ENCODE data around the gene TOMM20. TPM values are rescaled to one million over a fixed set of nuclear protein-coding genes. Genes with fewer than 3 reads are reported as not detected.
A peak's percentile ranks its signal among the peaks of the same experiment; 100 is the strongest.
"Not testable (repeated sequence)": the region's sequence is repeated elsewhere in the genome, so short reads cannot be mapped to it uniquely, and the experiment has no call there.

TOMM20 gene
- total RNA-seq, 1 experiment from 2014 or later: 184 TPM

DNA sequence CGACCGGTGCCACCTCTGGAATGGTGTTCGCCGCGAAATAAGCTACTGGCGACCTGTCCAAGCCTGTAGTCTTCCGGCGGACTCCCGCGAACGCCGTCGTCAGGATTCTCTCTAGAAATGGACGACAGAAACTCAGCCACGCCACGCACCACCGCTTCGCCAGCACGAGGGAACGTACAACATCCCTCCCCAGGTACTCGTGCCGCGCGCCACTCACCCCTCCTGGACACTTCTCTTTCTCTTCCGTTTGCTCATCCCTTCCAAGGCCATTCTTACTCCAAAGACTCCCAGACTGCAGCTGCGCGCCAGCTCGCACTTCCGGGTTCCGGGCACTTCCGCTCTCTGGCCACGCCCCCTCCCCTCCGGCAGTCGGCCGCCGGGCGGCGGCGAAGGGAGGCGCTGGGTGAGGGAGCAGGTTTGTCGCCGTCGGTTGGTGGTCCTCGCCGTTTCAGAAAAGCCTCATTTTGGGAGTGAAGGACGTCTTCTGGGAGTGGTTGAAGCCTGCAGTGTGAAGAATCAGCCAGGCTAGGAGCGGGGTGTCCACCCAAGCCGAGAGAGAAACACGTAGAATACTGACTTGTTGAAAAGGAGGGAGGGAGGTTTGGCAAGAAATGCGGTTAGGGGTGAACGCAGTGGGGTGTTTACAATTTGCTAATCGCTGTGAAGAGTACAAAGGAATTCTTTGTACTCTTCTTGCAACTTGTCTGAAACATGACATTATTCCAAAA is 32.5 kb upstream of the TOMM20 start, which contains the start of gene RBM34 (continued):
- TF ChIP-seq, protein P1, sequence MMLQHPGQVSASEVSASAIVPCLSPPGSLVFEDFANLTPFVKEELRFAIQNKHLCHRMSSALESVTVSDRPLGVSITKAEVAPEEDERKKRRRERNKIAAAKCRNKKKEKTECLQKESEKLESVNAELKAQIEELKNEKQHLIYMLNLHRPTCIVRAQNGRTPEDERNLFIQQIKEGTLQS (IDR thresholded peaks at IDR 0.05): no peak
- TF ChIP-seq POLR2AphosphoS5 (IDR thresholded peaks at IDR 0.05; ENCODE audit: low read depth, low read length): peak; percentile 99
- TF ChIP-seq YY1 (IDR thresholded peaks at IDR 0.05; ENCODE audit: extremely low read depth, insufficient replicate concordance, low read depth, low read length): peak; percentile 86
- TF ChIP-seq ZNF274 (IDR thresholded peaks at IDR 0.05; ENCODE audit: low read depth, low read length): no peak

DNA sequence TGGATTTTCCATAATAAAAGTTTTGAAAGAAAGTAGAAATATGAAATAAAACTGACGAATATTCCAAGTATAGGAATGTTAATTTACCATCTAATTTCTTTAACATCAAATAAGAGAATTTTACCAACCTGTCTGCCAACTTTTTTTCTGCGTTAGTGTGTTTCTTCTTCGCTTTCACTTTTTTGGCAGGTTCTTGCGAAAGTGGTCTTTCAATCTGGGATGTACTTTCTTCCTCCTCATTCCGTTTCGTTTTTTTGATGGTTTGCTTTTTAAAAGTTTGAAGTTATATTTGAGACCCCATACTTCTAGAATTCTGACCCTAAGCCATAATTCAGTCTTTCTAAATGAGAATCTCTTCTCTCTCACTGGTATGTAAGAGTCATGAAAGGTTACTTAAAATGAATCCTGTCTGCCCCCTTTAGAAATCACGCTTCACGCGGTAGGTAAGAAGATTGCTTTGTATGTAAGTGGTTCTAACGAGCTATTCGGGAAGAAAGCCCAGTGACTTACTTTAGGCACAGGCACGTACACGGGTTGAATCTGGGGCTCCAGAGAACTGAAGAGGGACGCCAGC is 31.8 kb upstream of the TOMM20 start:
- RAD21 ChIA-PET (ENCODE audit: low non-redundant PET in 1 of 2, low total read pairs in 2 of 2, uncharacterized antibody in 2 of 2, unreplicated experiment in 2 of 2): no interaction called here
- H3K9ac ChIP-seq (ENCODE audit: low read length): peak overlapping the region; percentile 78
- intact Hi-C loops (cut with micrococcal nuclease): loop anchor here (10.0 kb wide), 1 partner anchor 254 kb away; no protein-coding TSS in a partner anchor
- DNase-seq (ENCODE audit: low read depth, low spot score) (peak; percentile 37), ATAC-seq (peak; percentile 55)
- H3K36me3 ChIP-seq (ENCODE audit: control insufficient read depth in 1 of 2, insufficient read depth in 2 of 2, low read length in 2 of 2): peaks cover 8 to 22% of the 10 kb centered on the region in 2 experiments; a peak in 3 of 4 replicates
- H3K9me3 ChIP-seq (ENCODE audit: control insufficient read depth in 1 of 2, insufficient read depth in 1 of 2, low read depth in 1 of 2, low read length in 2 of 2): no peaks in the 10 kb centered on the region
- peak overlapping the region; percentile 64 for H3K27ac ChIP-seq (ENCODE audit: low read depth, low read length)
- CTCF ChIA-PET: interaction anchor here (0.6 kb wide), 1 partner anchor 257 kb away, joined by 3 read pairs; no protein-coding TSS in a partner anchor
- no peak overlapping the region for H2AFZ ChIP-seq (ENCODE audit: low read depth, low read length, poor library complexity, severe bottlenecking)
- TSS peak; percentile 80 for BruUV-seq (replicated peaks)
- POLR2A ChIA-PET: interaction anchor here (0.8 kb wide), 1 partner anchor 25 kb away, joined by 3 read pairs; no protein-coding TSS in a partner anchor
- TF ChIP-seq JUND (IDR thresholded peaks at IDR 0.05) (no peak), SRF (IDR thresholded peaks at IDR 0.05; ENCODE audit: low read depth) (no peak)
- TF ChIP-seq, protein P2, sequence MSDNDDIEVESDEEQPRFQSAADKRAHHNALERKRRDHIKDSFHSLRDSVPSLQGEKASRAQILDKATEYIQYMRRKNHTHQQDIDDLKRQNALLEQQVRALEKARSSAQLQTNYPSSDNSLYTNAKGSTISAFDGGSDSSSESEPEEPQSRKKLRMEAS (IDR thresholded peaks at IDR 0.05): no peak
- H4K20me1 ChIP-seq (ENCODE audit: insufficient read depth): no peaks in the 10 kb centered on the region
- peaks cover 0 to 17% of the 10 kb centered on the region in 2 experiments; a peak in 2 of 4 replicates for H3K4me1 ChIP-seq (ENCODE audit: control insufficient read depth in 1 of 2, insufficient read depth in 2 of 2, low read length in 2 of 2)
- H3K4me2 ChIP-seq (ENCODE audit: low read length): peak overlapping the region; percentile 86
- no peaks in the 10 kb centered on the region for H3K9me2 ChIP-seq (ENCODE audit: insufficient read depth)
- no peaks in the 10 kb centered on the region for H3K27me3 ChIP-seq (ENCODE audit: insufficient read depth, low read length)
- peaks cover 41% of the 10 kb centered on the region for H3K79me2 ChIP-seq (ENCODE audit: insufficient read depth, low read length)
- H3K4me3 ChIP-seq (replicated peaks in 1 of 2; ENCODE audit: low read depth in 1 of 2, low read length in 2 of 2): peak overlapping the region; percentile 73 to 80

DNA sequence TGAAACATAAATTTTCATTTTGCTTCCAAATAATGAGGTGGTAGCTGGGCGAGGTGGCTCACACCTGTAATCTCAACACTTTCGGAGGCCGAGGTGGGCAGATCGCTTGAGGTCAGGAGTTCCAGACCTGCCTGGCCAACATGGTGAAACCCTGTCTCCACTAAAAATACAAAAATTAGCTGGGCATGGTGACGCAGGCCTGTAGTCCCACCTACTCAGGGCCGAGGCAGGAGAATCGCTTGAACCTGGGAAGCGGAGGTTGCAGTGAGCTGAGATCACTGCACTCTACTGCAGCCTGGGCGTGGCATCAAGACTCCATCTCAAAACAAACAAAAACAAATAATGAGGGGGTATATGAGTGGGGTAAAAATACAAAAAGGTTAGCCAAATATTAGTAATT is 31.3 kb upstream of the TOMM20 start:
- BruUV-seq (replicated peaks); ATAC-seq; H3K9me2 ChIP-seq (ENCODE audit: insufficient read depth); POLR2A ChIA-PET; H3K27me3 ChIP-seq (ENCODE audit: insufficient read depth, low read length); RAD21 ChIA-PET (ENCODE audit: low non-redundant PET in 1 of 2, low total read pairs in 2 of 2, uncharacterized antibody in 2 of 2, unreplicated experiment in 2 of 2); DNase-seq (ENCODE audit: low read depth, low spot score); CTCF ChIA-PET; H3K9me3 ChIP-seq (ENCODE audit: control insufficient read depth in 1 of 2, insufficient read depth in 1 of 2, low read depth in 1 of 2, low read length in 2 of 2); H4K20me1 ChIP-seq (ENCODE audit: insufficient read depth); H2AFZ ChIP-seq (ENCODE audit: low read depth, low read length, poor library complexity, severe bottlenecking): not testable (repeated sequence)
- H3K9ac ChIP-seq (ENCODE audit: low read length): peak overlapping the region; percentile 78
- intact Hi-C loops (cut with micrococcal nuclease): loop anchor here (10.0 kb wide), 1 partner anchor 255 kb away; no protein-coding TSS in a partner anchor
- H3K79me2 ChIP-seq (ENCODE audit: insufficient read depth, low read length): peaks cover 42% of the 10 kb centered on the region
- peaks cover 0 to 17% of the 10 kb centered on the region in 2 experiments; a peak in 2 of 4 replicates for H3K4me1 ChIP-seq (ENCODE audit: control insufficient read depth in 1 of 2, insufficient read depth in 2 of 2, low read length in 2 of 2)
- H3K27ac ChIP-seq (ENCODE audit: low read depth, low read length): peak overlapping the region; percentile 64; the same call in 1 of the 2 replicates
- H3K4me3 ChIP-seq (replicated peaks in 1 of 2; ENCODE audit: low read depth in 1 of 2, low read length in 2 of 2): peak overlapping the region; percentile 73 to 80
- H3K4me2 ChIP-seq (ENCODE audit: low read length): peak overlapping the region; percentile 86
- H3K36me3 ChIP-seq (ENCODE audit: control insufficient read depth in 1 of 2, insufficient read depth in 2 of 2, low read length in 2 of 2): peaks cover 8 to 26% of the 10 kb centered on the region in 2 experiments; a peak in 3 of 4 replicates

DNA sequence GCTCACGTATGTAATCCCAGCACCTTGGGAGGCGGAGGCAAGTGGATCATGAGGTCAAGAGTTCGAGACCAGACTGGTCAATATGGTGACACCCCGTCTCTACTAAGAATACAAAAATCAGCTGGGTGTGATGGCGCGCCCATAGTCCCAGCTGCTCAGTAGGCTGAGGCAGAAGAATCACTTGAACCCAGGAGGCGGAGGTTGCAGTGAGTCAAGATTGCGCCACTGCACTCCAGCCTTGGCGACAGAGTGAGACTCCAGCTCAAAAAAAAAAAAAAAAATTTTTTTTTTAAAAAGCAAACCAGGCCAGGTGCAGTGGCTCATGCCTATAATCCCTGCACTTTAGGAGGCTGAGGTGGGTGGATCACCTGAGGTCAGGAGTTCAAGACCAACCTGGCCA is 30.6 kb upstream of the TOMM20 start:
- BruUV-seq (replicated peaks); POLR2A ChIA-PET; H3K9me3 ChIP-seq (ENCODE audit: control insufficient read depth in 1 of 2, insufficient read depth in 1 of 2, low read depth in 1 of 2, low read length in 2 of 2); intact Hi-C loops (cut with micrococcal nuclease); ATAC-seq; H3K27me3 ChIP-seq (ENCODE audit: insufficient read depth, low read length); H3K4me2 ChIP-seq (ENCODE audit: low read length); H3K9ac ChIP-seq (ENCODE audit: low read length); H3K27ac ChIP-seq (ENCODE audit: low read depth, low read length); H4K20me1 ChIP-seq (ENCODE audit: insufficient read depth); RAD21 ChIA-PET (ENCODE audit: low non-redundant PET in 1 of 2, low total read pairs in 2 of 2, uncharacterized antibody in 2 of 2, unreplicated experiment in 2 of 2); H2AFZ ChIP-seq (ENCODE audit: low read depth, low read length, poor library complexity, severe bottlenecking); CTCF ChIA-PET; H3K9me2 ChIP-seq (ENCODE audit: insufficient read depth); H3K4me3 ChIP-seq (replicated peaks in 1 of 2; ENCODE audit: low read depth in 1 of 2, low read length in 2 of 2); DNase-seq (ENCODE audit: low read depth, low spot score): not testable (repeated sequence)
- Histone ChIP-seq H3K79me2 (ENCODE audit: insufficient read depth, low read length) (peaks cover 47% of the 10 kb centered on the region), H3K36me3 (ENCODE audit: control insufficient read depth in 1 of 2, insufficient read depth in 2 of 2, low read length in 2 of 2) (peaks cover 13 to 32% of the 10 kb centered on the region in 2 experiments), H3K4me1 (ENCODE audit: control insufficient read depth in 1 of 2, insufficient read depth in 2 of 2, low read length in 2 of 2) (peaks cover 0 to 17% of the 10 kb centered on the region in 2 experiments; a peak in 2 of 4 replicates)
